Ectodermal cell (in vitro differentiated cells): ENCODE measurements around the gene FYN.
A peak's percentile ranks its signal among the peaks of the same experiment; 100 is the strongest.

Experiments used
- H3K27ac ChIP-seq: 2 replicates; pipeline ENCODE4 v1.7.0; 2013; ENCODE audit warnings: mild to moderate bottlenecking, low read depth, low read length; ENCODE audit not compliant: insufficient read depth, poor library complexity, severe bottlenecking
- H3K27me3 ChIP-seq: 2 replicates; pipeline ENCODE4 v1.7.0; 2013; ENCODE audit warnings: mild to moderate bottlenecking, low read length; ENCODE audit not compliant: insufficient read depth, control insufficient read depth, poor library complexity, severe bottlenecking
- H3K36me3 ChIP-seq: one replicate; pipeline ENCODE4 v1.7.0; 2013; ENCODE audit warnings: low read length; ENCODE audit not compliant: control insufficient read depth, insufficient read depth
- H3K4me1 ChIP-seq: one replicate; pipeline ENCODE4 v1.7.0; 2013; ENCODE audit warnings: low read length; ENCODE audit not compliant: control insufficient read depth, insufficient read depth
- H3K4me3 ChIP-seq: 2 replicates; pipeline ENCODE4 v1.7.0; 2013; ENCODE audit warnings: low read depth, low read length, control low read depth; ENCODE audit not compliant: insufficient read depth
- H3K9me3 ChIP-seq: 2 replicates; pipeline ENCODE4 v1.7.0; 2013; ENCODE audit warnings: mild to moderate bottlenecking, low read length, moderate library complexity; ENCODE audit not compliant: control insufficient read depth
- WGBS, 2 experiments: methylation state at CpG; one replicate each; pipeline ENCODE4 v1.1.7; 2013; ENCODE audit warnings: missing lambda C conversion rate in 2 of 2; 5-methylcytosine and 5-hydroxymethylcytosine counted together

The FYN gene

GRCh38 chr6:111844921-111845320 is 28.3 kb downstream of the FYN start:
- Histone ChIP-seq H3K36me3 (peaks cover 2% of the 10 kb centered on the region), H3K27ac (peak overlapping the region; percentile 80), H3K9me3 (no peaks in the 10 kb centered on the region), H3K4me3 (no peak overlapping the region), H3K27me3 (no peaks in the 10 kb centered on the region), H3K4me1 (peaks cover 83% of the 10 kb centered on the region)
- WGBS, 2 experiments = 32 to 39% methylated on average over 2 of the region's 2 CpGs

DNA sequence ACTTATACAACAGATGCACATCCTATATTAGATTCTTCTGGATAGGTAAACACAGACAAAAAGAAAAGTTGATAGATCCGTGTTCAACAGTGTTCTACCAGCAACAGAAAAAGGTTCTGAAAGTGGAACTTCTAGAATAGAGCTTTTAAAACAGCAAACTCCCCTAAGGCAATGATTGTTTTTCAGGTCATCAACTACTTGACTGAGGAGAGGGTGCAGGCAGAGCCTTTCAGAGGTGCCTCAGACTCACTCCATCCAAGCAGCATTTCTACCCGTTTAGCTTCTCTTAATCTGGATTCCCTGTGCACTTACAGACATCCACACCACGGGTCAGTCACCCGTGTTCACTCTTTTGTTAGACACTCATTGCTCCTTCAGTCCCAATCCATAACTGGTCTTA is 28.9 kb downstream of the FYN start:
- Histone ChIP-seq H3K4me1 (peaks cover 78% of the 10 kb centered on the region), H3K27me3 (no peaks in the 10 kb centered on the region), H3K27ac (peak overlapping the region; percentile 80), H3K9me3 (no peaks in the 10 kb centered on the region), H3K4me3 (no peak overlapping the region), H3K36me3 (peaks cover 2% of the 10 kb centered on the region)
- WGBS, 2 experiments = 72 to 75% methylated on average over 4 of the region's 4 CpGs

DNA sequence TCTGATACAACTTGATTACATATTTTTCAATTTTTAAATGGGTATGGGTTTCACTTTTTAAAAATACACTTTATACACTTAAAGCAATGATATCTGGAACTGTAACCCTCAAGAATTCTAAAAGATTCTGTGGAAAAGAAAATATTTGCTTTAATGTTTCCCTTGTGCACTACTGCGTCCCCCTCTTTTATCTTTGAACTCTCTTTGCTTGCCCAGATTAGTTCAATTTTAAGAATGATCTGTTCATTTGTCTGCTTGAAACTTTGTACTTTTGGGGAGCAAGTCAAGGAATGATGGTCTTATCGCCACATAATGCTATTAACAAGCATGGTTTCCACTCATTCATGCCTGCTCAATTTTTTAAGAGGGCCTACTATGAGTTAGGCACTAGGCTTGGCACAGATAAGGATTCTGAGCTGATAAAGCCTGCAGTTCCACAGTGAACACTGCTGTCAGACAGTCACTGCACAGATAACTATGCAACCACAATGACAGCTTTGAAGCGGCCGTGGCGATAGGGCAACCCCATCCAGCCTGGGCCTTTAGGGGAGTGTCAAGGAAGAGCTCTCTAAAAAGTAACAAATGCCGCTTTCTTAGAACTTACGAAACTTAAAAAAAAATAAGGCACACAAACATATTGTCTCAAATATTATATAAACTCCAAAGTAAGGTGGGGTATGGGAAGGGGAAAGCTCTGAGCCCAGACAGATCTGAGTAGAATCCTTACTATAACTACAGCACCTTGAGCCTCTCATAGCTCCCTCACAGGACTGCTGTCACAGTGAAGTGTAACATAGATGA is 29.7 kb downstream of the FYN start:
- H3K9me3 ChIP-seq = no peaks in the 10 kb centered on the region
- H3K27ac ChIP-seq = peak overlapping the region; percentile 30
- WGBS, 2 experiments = 91 to 93% methylated on average over 5 to 6 of the region's 7 CpGs
- H3K4me3 ChIP-seq = no peak overlapping the region
- H3K27me3 ChIP-seq = no peaks in the 10 kb centered on the region
- H3K36me3 ChIP-seq = peaks cover 2% of the 10 kb centered on the region
- peaks cover 73% of the 10 kb centered on the region for H3K4me1 ChIP-seq

GRCh38 chr6:111842891-111843290 is 30.4 kb downstream of the FYN start:
- Histone ChIP-seq H3K4me3 (no peak overlapping the region), H3K27ac (peak overlapping the region; percentile 30), H3K36me3 (peaks cover 2% of the 10 kb centered on the region), H3K9me3 (no peaks in the 10 kb centered on the region), H3K27me3 (no peaks in the 10 kb centered on the region), H3K4me1 (peaks cover 70% of the 10 kb centered on the region)
- 66 to 67% methylated on average over 3 of the region's 4 CpGs for WGBS, 2 experiments

DNA sequence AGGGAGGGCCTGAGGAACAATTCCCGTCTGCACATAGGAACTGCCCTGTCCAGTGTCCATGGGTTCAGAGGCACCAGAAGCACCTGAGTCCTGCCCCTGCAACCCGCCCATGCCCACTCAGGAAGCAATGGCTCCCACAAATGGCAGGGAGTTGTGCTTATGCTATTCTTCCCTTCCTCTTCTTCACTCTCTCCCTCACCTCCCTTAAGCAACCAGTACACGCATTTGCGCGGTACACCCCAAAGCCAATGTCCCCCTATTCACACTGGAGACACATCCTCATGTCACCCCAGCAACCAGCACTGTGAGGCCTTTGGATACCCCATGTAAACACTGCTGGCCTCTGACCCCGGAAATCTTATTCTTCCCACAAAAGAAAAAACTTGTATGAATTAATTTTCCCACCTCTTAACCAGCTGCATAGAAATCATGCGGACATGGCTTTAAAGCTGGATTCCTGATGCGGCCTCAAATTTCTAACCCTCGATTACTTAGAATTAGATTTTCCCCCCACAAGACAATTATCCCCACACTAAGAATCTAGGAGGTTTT is 30.9 kb downstream of the FYN start:
- Histone ChIP-seq H3K27ac (peak overlapping the region; percentile 12), H3K9me3 (no peaks in the 10 kb centered on the region), H3K36me3 (peaks cover 2% of the 10 kb centered on the region), H3K4me3 (no peak overlapping the region), H3K27me3 (no peaks in the 10 kb centered on the region), H3K4me1 (peaks cover 67% of the 10 kb centered on the region)
- WGBS, 2 experiments = 94 to 96% methylated on average over 9 of the region's 9 CpGs

GRCh38 chr6:111841822-111842221 is 31.4 kb downstream of the FYN start:
- H3K4me1 ChIP-seq = peaks cover 62% of the 10 kb centered on the region
- H3K9me3 ChIP-seq = no peaks in the 10 kb centered on the region
- whole genome bisulfite sequencing, 2 experiments = 81 to 86% methylated on average over 6 of the region's 6 CpGs
- no peaks in the 10 kb centered on the region for H3K27me3 ChIP-seq
- peaks cover 2% of the 10 kb centered on the region for H3K36me3 ChIP-seq
- no peak overlapping the region for H3K4me3 ChIP-seq
- H3K27ac ChIP-seq = peak overlapping the region; percentile 12

- peaks cover 2% of the 10 kb centered on the region for H3K36me3 ChIP-seq
- peaks cover 55% of the 10 kb centered on the region for H3K4me1 ChIP-seq
- H3K27me3 ChIP-seq = no peaks in the 10 kb centered on the region
- no peaks in the 10 kb centered on the region for H3K9me3 ChIP-seq
- H3K27ac ChIP-seq = no peak overlapping the region
- WGBS, 2 experiments = 81 to 88% methylated on average over 5 of the region's 5 CpGs
- H3K4me3 ChIP-seq = no peak overlapping the region
Observed at GRCh38 chr6:111840803-111841202, 32.4 kb downstream of the FYN start.

DNA sequence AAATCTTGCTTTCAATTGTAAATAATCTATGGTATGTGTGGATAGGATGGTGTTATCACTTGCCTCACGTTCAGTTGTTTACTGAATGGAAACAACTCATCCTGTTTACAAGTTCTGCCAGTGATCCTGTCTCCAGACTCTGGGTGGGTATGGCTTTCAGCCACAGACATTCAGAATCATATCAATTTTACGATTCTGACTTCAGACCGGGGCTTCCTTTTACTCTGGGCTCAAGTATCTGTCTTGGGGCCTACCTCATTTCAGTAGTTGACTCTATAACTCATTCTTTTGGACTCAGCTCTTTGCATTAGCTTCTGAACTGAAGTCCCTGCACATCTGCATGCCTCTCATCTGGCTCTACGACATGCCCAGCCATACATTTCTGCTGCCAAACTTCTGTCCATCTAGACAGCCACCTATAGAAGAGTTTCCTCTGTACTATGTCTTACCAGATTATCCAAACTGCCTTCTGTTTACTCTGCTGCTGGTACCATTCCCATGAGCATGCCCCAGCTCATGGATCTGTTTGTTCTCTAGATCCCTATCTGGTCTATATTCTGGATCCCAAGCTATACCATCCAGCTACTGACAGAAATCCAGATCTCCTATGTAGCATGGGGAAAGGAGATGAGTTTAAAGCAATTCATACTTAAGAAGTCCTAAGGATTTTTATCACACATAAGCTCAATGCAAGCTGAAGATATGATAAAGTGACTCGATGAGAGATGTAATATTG is 34.3 kb downstream of the FYN start:
- H3K36me3 ChIP-seq = no peaks in the 10 kb centered on the region
- H3K27me3 ChIP-seq = no peaks in the 10 kb centered on the region
- H3K4me1 ChIP-seq = peaks cover 39% of the 10 kb centered on the region
- no peaks in the 10 kb centered on the region for H3K9me3 ChIP-seq
- no peak overlapping the region for H3K27ac ChIP-seq
- H3K4me3 ChIP-seq = no peak overlapping the region
- WGBS, 2 experiments = 84% methylated on average over 4 to 5 of the region's 5 CpGs

- H3K27ac ChIP-seq = no peak overlapping the region
- H3K4me1 ChIP-seq = peaks cover 30% of the 10 kb centered on the region
Observed at GRCh38 chr6:111837641-111838500, 35.4 kb downstream of the FYN start.

More at GRCh38 chr6:111837641-111838500, 35.4 kb downstream of the FYN start:
- Histone ChIP-seq H3K36me3 (no peaks in the 10 kb centered on the region), H3K4me3 (no peak overlapping the region), H3K9me3 (no peaks in the 10 kb centered on the region), H3K27me3 (no peaks in the 10 kb centered on the region)
- WGBS, 2 experiments = 93 to 95% methylated on average over 8 of the region's 8 CpGs
